H1 (cell line): ENCODE measurements around the gene PHACTR1. TPM values are rescaled to one million over a fixed set of nuclear protein-coding genes. Genes with fewer than 3 reads are reported as not detected.

ENCODE experiments used
- EGR1 ChIP-seq: IDR thresholded peaks from 2 replicates; pipeline ENCODE4 v1.6.1; 2011; ENCODE audit warnings: low read depth, low read length, borderline replicate concordance
- GTF2F1 ChIP-seq: IDR thresholded peaks from 2 replicates; pipeline ENCODE4 v1.6.1; 2012; ENCODE audit warnings: low read depth, low read length, improper control_type of control experiment, borderline replicate concordance
- polyA plus RNA-seq, 7 experiments: library from polyadenylated mRNA; depleted of rRNA in 3 of 7; stranded (reverse) in 5 of 7; unstranded in 2 of 7; fragments of >200 nt in 5 of 7; fragments of 200-250 nt in 2 of 7; gene quantifications; 1 replicate in 5 of 7; 2 replicates in 1 of 7; 4 replicates in 1 of 7; pipeline versions ENCODE4 v1.2.1 to v1.2.3, GENCODE V29; 2011 to 2013; ENCODE audit warnings: missing spikeins in 2 of 7, mixed read lengths in 2 of 7
- total RNA-seq: library from RNA; stranded (reverse); fragmentation: NEBNext Ultra II Directional; extraction: Animal tissue kit (Norgen Biotek cat#: 25700); gene quantifications from 2 replicates; pipeline ENCODE4 v1.2.1, GENCODE V29; 2021
- TF ChIP-seq, protein P1 (sequence below): fragments of 300-600 bp; sonication (generic); IDR thresholded peaks from 2 replicates; pipeline ENCODE4 v1.7.1; 2012; ENCODE audit warnings: low read length, moderate library complexity, mild to moderate bottlenecking, inconsistent platforms; ENCODE audit not compliant: insufficient replicate concordance

PHACTR1 gene
- total and polyA plus RNA-seq, 2 of the 8 experiments (the other 6 are each of a cell fraction or from before 2014, with no cell fraction given), result 3.9 to 17.1 TPM

DNA sequence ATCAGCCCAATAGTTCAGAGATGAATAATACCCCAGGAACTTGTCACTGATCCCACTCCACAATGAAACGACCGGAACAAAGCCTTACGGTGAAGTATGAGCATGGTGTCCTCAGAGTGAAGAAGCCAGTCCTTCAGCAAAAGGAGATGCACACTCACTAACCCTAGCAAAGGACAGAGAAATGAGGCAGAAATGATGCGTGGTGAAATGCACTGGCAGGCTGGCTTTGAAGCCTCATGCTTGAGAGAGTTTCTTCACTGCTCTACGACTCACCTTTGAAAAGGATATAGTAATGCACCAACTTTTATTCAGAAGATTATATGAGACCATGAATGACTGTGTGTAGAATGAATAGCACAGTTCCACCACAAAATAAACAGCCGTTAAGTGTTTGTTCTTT, 74.8 kb downstream of the PHACTR1 start (continued):
- TF ChIP-seq, protein P1, sequence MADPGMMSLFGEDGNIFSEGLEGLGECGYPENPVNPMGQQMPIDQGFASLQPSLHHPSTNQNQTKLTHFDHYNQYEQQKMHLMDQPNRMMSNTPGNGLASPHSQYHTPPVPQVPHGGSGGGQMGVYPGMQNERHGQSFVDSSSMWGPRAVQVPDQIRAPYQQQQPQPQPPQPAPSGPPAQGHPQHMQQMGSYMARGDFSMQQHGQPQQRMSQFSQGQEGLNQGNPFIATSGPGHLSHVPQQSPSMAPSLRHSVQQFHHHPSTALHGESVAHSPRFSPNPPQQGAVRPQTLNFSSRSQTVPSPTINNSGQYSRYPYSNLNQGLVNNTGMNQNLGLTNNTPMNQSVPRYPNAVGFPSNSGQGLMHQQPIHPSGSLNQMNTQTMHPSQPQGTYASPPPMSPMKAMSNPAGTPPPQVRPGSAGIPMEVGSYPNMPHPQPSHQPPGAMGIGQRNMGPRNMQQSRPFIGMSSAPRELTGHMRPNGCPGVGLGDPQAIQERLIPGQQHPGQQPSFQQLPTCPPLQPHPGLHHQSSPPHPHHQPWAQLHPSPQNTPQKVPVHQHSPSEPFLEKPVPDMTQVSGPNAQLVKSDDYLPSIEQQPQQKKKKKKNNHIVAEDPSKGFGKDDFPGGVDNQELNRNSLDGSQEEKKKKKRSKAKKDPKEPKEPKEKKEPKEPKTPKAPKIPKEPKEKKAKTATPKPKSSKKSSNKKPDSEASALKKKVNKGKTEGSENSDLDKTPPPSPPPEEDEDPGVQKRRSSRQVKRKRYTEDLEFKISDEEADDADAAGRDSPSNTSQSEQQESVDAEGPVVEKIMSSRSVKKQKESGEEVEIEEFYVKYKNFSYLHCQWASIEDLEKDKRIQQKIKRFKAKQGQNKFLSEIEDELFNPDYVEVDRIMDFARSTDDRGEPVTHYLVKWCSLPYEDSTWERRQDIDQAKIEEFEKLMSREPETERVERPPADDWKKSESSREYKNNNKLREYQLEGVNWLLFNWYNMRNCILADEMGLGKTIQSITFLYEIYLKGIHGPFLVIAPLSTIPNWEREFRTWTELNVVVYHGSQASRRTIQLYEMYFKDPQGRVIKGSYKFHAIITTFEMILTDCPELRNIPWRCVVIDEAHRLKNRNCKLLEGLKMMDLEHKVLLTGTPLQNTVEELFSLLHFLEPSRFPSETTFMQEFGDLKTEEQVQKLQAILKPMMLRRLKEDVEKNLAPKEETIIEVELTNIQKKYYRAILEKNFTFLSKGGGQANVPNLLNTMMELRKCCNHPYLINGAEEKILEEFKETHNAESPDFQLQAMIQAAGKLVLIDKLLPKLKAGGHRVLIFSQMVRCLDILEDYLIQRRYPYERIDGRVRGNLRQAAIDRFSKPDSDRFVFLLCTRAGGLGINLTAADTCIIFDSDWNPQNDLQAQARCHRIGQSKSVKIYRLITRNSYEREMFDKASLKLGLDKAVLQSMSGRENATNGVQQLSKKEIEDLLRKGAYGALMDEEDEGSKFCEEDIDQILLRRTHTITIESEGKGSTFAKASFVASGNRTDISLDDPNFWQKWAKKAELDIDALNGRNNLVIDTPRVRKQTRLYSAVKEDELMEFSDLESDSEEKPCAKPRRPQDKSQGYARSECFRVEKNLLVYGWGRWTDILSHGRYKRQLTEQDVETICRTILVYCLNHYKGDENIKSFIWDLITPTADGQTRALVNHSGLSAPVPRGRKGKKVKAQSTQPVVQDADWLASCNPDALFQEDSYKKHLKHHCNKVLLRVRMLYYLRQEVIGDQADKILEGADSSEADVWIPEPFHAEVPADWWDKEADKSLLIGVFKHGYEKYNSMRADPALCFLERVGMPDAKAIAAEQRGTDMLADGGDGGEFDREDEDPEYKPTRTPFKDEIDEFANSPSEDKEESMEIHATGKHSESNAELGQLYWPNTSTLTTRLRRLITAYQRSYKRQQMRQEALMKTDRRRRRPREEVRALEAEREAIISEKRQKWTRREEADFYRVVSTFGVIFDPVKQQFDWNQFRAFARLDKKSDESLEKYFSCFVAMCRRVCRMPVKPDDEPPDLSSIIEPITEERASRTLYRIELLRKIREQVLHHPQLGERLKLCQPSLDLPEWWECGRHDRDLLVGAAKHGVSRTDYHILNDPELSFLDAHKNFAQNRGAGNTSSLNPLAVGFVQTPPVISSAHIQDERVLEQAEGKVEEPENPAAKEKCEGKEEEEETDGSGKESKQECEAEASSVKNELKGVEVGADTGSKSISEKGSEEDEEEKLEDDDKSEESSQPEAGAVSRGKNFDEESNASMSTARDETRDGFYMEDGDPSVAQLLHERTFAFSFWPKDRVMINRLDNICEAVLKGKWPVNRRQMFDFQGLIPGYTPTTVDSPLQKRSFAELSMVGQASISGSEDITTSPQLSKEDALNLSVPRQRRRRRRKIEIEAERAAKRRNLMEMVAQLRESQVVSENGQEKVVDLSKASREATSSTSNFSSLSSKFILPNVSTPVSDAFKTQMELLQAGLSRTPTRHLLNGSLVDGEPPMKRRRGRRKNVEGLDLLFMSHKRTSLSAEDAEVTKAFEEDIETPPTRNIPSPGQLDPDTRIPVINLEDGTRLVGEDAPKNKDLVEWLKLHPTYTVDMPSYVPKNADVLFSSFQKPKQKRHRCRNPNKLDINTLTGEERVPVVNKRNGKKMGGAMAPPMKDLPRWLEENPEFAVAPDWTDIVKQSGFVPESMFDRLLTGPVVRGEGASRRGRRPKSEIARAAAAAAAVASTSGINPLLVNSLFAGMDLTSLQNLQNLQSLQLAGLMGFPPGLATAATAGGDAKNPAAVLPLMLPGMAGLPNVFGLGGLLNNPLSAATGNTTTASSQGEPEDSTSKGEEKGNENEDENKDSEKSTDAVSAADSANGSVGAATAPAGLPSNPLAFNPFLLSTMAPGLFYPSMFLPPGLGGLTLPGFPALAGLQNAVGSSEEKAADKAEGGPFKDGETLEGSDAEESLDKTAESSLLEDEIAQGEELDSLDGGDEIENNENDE, result no peak
- TF ChIP-seq GTF2F1 (no peak), EGR1 (no peak)
